Activated T-cell treated with anti-CD3 and anti-CD28 coated beads, Interleukin-2, amount 50 U/mL, for 48 hours (primary cell): ENCODE data around the gene EML2.
"Not testable (repeated sequence)": the region's sequence is repeated elsewhere in the genome, so short reads cannot be mapped to it uniquely, and the experiment has no call there.

Experiments
- DNase-seq, 2 experiments: peaks; one replicate each; pipeline ENCODE4 v3.0.0-alpha.2; 2020

The EML2 gene

DNA sequence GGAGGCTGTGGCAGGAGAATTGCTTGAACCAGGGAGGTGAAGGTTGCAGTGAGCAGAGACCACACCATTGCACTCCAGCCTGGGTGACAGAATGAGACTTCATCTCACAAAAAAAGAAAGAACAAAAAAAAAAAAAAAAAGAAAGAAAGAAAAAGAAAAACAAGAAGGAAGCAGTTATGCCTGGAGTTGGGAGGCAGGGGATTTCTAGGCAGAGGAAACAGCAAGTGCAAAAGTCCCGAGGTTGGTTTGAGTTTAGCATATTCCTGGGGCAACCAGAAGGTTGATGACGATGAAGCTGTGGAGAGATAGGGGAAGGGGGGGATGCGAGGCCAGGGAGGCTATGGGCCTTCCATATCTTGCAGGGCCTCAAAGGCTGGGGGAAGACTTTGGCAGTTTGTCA lies 11.5 kb upstream of the EML2 start:
- no peak for DNase-seq

- no peak for DNase-seq
Observed at GRCh38 chr19:45646345-45646698, 7.1 kb upstream of the EML2 start.

GRCh38 chr19:45645631-45646344 lies 6.6 kb upstream of the EML2 start:
- peak; percentile 89 for DNase-seq

- DNase-seq = no peak
Observed at GRCh38 chr19:45645068-45645630, 6.0 kb upstream of the EML2 start.

DNA sequence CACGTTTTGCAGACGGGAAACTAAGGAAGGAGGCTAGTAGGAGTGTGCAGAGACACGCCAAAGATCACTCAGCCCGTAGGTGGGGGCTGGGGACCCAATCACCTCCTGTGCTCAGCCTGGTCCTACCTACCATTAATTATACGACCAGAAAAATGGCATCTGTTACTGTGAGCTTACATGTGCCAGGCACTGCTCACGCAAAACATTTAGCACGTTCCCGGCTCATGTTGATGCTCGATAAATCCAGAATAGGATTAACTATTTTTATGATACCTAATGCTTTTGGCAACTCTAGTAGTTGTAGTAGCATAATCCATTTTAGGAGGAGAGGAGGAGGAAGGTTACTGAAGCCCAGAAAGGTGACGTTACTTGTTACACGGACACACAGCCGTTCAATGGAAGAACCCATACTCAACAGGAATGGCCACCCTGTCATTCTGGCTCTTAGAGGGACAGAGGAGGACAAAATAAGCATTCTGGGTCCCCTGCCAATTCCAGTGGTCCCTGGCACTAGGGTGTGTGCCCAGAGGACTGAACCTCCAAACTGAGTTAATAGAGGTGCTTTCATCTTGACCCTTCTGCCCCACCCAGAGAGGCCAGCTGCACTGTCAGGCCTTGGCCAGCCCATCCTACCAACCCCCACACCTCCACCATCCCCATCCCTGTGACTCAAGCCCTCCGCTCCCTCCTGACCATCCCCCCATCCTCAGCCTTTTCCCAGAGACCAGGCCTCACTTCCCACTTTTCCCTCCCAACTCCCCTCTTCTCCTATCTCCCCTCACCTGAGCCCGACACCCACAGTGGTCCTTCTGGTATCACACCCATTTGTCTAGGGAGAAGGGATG lies 5.0 kb upstream of the EML2 start:
- DNase-seq = no peak

DNA sequence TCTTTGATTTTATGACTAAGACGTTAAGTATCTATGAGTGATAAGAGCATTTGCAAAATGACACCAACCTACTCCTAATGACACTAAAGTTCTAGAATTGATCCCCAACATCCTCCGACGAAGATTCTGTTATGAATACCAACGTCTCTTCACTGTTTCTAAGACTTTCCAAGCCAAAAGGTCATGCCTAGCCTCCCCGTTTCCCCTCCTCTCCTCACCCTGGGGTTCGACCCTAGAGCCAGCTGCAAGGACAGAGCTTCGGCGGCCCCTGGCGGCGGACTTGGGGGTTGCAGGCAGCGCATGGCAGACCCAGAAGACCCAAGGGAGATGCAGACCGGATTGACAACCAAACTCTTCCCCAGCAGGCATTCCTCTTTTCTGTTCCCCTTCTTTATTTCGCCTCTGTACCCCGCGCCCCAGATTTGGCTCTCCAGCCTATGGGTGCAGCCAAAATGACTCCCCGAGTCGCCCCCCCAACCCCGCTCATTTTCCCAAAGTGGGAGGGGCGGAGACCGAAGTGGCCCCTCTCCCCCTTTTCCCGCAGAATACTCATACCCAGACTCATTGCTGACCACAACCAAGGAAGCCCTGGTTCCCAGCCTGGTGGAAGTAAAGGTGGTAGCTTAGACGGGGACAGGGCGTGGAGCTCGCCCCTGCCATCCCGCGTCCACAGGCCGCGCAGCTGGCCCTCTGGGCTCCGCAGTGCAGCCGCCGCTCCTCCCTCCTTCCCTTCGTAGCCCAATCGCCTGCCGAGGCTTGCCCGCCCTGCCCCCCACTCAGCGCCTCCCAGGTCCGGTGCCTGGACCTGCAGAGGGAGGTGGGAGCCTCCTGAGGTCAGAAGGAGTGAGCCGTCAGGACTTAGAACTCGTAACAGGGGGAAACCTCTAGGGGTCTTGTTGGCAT lies 4.1 kb upstream of the EML2 start:
- peak; percentile 99 for DNase-seq

DNA sequence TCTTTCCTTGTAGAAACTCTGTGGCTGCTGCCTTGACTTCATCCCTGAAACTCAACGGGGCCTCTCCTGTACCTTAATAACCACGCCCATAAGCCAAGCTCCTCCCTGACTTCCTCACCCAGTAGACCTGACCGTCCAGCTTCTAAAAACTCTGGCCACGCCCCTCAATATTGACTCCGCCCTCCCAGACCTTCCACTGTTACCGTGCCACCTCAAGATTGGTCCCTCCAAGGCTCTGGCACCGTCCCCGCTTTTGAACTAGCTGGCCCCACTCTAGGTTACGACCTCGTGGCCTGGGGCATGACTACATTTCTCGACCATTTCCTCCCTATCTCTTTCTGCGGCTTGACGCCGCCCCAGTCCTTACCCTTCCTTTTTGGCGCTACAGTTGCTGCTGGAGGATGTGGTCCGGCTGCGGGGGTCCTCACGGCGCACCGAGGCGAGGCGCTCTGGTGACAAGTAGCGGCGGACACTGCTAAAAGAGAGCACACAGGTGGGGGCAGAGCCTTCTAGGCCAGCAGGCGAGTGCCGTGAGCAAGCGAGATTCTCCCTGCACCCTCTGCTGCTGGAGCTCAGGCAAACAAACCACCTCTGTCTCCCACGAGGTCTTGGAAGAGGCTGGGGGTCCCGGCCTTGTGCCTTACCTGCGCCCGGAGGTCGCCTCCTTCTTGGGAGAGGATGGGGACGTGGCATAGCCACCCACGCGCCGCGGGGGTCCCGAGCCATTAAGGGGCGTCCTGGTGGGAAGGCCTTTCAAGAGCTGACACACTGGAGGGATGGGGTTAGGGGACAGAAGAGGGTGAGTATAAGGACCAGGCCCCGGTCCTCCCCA lies 2.3 kb upstream of the EML2 start:
- DNase-seq = peak; percentile 93

- DNase-seq = peak; percentile 80 to 82
Observed at GRCh38 chr19:45640849-45641273, 1.7 kb upstream of the EML2 start.

- no peak for DNase-seq
Observed at GRCh38 chr19:45637890-45638667, 1.1 kb downstream of the EML2 start.

DNA sequence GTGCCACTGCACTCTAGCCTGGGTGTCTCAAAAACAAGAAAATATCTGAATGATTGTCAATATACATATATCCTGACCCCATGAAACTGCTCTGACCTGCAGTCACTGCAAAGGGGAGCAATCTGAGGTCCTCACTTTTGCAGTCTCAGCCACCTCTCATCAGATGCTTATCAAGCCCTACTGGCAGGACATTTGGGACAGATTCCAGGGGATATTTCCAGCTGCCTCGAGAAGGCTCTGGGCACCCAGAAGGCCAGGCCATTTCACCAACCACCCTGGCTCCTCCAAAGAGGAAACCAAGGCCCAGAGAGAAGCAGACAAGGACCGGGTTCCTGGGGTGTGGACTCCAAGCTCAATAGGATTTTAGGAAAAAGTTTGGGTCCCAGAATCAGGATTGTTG lies 2.3 kb downstream of the EML2 start:
- no peak for DNase-seq

GRCh38 chr19:45636275-45636674 lies 2.9 kb downstream of the EML2 start:
- no peak for DNase-seq

DNA sequence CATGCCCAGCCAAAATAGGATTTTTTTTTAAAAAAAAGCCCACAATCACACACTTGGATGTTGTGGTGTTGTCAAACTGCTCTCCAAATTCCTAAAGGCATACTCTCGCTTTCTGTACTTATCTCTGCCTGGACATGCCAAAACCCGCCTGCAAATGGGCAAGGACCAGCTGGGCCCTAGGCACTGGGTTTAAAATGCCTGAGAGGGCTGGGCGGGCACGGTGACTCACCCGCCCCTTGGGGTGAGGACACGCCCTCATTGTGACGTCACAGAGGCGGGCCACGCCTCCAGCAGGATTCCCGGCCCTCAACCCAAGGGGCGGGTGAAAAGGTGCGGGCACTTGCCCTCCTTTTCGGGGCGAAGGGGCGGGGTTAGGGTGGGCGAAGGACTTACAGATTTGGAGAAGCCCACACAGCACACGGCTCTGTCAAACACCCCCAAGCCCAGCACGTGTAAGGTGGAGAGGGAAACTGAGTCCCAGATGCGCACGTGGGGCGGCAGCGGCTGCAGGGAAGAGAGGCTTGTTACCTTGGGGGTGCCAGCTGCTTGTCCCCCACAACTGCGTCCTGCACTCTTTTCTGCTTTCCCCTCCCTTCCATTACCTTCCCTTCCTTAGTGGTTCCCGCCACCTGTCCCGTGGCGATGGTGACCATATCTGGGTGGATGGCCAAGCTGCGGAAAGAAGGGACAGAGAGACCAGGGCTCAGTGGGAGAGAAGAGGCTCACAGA lies 6.6 kb downstream of the EML2 start:
- DNase-seq = peak; percentile 72 to 76

GRCh38 chr19:45630463-45630862 lies 8.7 kb downstream of the EML2 start:
- DNase-seq = no peak

- DNase-seq = no peak
Observed at GRCh38 chr19:45629704-45630103, 9.5 kb downstream of the EML2 start.

- not testable (repeated sequence) for DNase-seq
Observed at GRCh38 chr19:45628219-45628618, 11.0 kb downstream of the EML2 start.

GRCh38 chr19:45623984-45624383 lies 15.2 kb downstream of the EML2 start:
- no peak for DNase-seq

DNA sequence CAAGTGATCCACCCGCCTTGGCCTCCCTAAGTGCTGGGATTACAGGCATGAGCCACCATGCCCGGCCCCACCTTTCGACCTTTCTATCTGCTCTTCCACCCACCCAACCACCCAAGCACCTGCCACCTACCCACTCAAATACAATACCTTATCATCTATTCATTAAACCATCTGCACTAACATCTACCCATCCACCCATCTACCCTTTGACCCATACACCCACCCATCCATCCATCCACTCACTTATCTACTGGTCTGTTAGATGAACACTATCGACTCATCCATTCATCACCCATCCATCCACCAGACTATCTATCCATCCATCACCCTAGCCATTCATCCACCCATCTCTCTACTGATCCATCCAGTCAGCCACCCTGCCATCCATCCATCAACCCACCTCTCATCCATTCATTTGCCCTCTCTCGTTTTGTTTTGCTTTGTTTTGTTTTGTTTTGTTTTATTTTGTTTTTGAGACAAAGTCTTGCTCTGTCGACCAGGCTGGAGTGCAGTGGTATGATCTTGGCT lies 17.2 kb downstream of the EML2 start:
- DNase-seq = no peak

GRCh38 chr19:45621389-45621788 lies 17.8 kb downstream of the EML2 start:
- DNase-seq = no peak

DNA sequence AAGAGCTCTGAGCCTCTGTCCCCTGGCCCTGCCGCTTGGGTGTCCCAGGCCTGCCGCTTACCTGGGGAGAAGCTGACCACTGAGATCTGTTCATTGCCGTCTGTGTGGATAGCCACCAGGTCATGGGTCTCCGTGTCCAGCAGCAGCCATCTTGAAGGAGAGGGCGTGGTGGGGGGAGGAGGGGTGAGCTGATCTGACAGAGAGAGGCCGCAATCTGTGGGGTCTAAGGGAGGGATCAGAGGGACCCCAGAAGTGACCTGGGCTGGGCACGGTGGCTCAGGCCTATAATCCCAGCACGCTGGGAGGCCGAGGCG lies 22.5 kb downstream of the EML2 start:
- DNase-seq = no peak
